ENCODE measurements around the gene EPHB2.

GRCh38 chr1:22781483-22781882, 70.8 kb downstream of the EPHB2 start:
- no peak for TF ChIP-seq CTCF (IDR thresholded peaks at IDR 0.05)
- TF ChIP-seq POLR2AphosphoS5 (IDR thresholded peaks at IDR 0.05), result no peak
- TF ChIP-seq POLR2A (IDR thresholded peaks at IDR 0.05), result no peak

All from suprapubic skin (tissue), 4 donors.